Measurements from ENCODE around the gene NT5DC2. TPM values are rescaled to one million over a fixed set of nuclear protein-coding genes. Genes with fewer than 3 reads are reported as not detected.
A peak's percentile ranks its signal among the peaks of the same experiment; 100 is the strongest.

The NT5DC2 gene
- total RNA-seq, 4 donors from 2014 or later: 51.8 to 68.7 (median 63.3) TPM

- Histone ChIP-seq H3K27ac (peak overlapping the region; percentile 74), H3K9me3 (no peaks in the 10 kb centered on the region), H3K36me3 (peaks cover 50% of the 10 kb centered on the region), H3K4me1 (peaks cover 26% of the 10 kb centered on the region), H3K4me3 (no peak overlapping the region), H3K27me3 (no peaks in the 10 kb centered on the region)
- TF ChIP-seq, protein P1, sequence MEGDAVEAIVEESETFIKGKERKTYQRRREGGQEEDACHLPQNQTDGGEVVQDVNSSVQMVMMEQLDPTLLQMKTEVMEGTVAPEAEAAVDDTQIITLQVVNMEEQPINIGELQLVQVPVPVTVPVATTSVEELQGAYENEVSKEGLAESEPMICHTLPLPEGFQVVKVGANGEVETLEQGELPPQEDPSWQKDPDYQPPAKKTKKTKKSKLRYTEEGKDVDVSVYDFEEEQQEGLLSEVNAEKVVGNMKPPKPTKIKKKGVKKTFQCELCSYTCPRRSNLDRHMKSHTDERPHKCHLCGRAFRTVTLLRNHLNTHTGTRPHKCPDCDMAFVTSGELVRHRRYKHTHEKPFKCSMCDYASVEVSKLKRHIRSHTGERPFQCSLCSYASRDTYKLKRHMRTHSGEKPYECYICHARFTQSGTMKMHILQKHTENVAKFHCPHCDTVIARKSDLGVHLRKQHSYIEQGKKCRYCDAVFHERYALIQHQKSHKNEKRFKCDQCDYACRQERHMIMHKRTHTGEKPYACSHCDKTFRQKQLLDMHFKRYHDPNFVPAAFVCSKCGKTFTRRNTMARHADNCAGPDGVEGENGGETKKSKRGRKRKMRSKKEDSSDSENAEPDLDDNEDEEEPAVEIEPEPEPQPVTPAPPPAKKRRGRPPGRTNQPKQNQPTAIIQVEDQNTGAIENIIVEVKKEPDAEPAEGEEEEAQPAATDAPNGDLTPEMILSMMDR (IDR thresholded peaks at IDR 0.05): no peak
- TF ChIP-seq POLR2AphosphoS5 (IDR thresholded peaks at IDR 0.05) (no peak), EP300 (IDR thresholded peaks at IDR 0.05) (no peak), POLR2A (IDR thresholded peaks at IDR 0.05) (no peak)
- 89% methylated on average over 18 of the region's 18 CpGs for WGBS
- DNase-seq (ENCODE audit: low spot score in 2 of 2): peak in 1 of 2 donors; percentile 62
These were observed 9.4 kb downstream of the NT5DC2 start for GRCh38 chr3:52524258-52524751.

DNA sequence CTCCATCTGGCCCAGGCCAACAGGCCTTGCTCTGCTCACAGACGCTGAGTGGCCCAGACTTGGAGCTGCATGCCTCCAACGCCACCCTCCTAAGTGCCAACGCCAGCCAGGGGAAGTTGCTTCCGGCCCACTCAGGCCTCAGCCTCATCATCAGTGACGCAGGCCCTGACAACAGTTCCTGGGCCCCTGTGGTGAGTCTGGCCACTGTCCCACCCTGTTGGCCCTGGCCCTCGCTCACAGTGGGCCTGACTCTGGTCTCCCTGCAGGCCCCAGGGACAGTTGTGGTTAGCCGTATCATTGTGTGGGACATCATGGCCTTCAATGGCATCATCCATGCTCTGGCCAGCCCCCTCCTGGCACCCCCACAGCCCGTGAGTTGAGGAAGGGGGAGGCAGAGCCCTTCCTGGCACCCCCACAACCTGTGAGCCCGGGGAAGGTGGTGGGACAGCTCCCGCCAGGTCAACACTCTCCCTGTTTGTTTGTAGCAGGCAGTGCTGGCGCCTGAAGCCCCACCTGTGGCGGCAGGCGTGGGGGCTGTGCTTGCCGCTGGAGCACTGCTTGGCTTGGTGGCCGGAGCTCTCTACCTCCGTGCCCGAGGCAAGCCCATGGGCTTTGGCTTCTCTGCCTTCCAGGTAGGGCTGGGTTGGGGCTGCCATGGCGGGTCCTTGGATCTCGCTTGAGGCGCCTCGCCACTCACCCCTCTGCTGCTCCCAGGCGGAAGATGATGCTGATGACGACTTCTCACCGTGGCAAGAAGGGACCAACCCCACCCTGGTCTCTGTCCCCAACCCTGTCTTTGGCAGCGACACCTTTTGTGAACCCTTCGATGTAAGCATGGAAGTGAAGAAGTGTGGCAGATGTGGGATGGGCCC, 10.0 kb downstream of the NT5DC2 start:
- 96% methylated on average over 13 of the region's 26 CpGs for WGBS
- peak in 1 of 2 donors; percentile 61 for DNase-seq (ENCODE audit: low spot score in 2 of 2)
- TF ChIP-seq, protein P1 (IDR thresholded peaks at IDR 0.05): no peak
- TF ChIP-seq POLR2AphosphoS5 (IDR thresholded peaks at IDR 0.05) (no peak), EP300 (IDR thresholded peaks at IDR 0.05) (no peak), POLR2A (IDR thresholded peaks at IDR 0.05) (no peak)
- Histone ChIP-seq H3K36me3 (peaks cover 48% of the 10 kb centered on the region), H3K27ac (peak overlapping the region; percentile 74), H3K27me3 (no peaks in the 10 kb centered on the region), H3K4me3 (no peak overlapping the region), H3K4me1 (peaks cover 32% of the 10 kb centered on the region), H3K9me3 (no peaks in the 10 kb centered on the region)

GRCh38 chr3:52522651-52523251, 10.9 kb downstream of the NT5DC2 start:
- no peaks in the 10 kb centered on the region for H3K9me3 ChIP-seq
- H3K27me3 ChIP-seq: no peaks in the 10 kb centered on the region
- no peak overlapping the region for H3K4me3 ChIP-seq
- no peak overlapping the region for H3K27ac ChIP-seq
- 76% methylated on average over 8 of the region's 14 CpGs for WGBS
- peaks cover 40% of the 10 kb centered on the region for H3K36me3 ChIP-seq
- peak in 1 of 2 donors; percentile 62 for DNase-seq (ENCODE audit: low spot score in 2 of 2)
- TF ChIP-seq POLR2AphosphoS5 (IDR thresholded peaks at IDR 0.05) (no peak), EP300 (IDR thresholded peaks at IDR 0.05) (no peak), POLR2A (IDR thresholded peaks at IDR 0.05) (no peak)
- TF ChIP-seq, protein P1 (IDR thresholded peaks at IDR 0.05): no peak
- H3K4me1 ChIP-seq: peaks cover 36% of the 10 kb centered on the region

DNA sequence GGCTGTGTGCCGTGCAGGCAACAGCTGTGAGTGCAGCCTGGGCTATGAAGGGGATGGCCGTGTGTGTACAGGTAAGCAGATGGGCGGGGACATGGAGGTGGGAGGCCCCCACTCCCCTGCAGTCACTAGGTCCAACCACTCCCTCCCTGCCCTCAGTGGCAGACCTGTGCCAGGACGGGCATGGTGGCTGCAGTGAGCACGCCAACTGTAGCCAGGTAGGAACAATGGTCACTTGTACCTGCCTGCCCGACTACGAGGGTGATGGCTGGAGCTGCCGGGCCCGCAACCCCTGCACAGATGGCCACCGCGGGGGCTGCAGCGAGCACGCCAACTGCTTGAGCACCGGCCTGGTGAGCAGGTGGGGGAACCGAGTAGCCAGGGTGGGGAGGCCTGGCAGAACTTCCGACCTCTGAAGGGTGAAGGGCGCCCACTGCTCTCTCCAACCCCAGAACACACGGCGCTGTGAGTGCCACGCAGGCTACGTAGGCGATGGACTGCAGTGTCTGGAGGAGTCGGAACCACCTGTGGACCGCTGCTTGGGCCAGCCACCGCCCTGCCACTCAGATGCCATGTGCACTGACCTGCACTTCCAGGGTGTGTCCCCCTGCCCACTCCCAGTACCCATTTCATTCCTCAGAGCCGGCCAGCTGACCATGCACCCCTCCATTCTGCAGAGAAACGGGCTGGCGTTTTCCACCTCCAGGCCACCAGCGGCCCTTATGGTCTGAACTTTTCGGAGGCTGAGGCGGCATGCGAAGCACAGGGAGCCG, 11.6 kb downstream of the NT5DC2 start:
- Histone ChIP-seq H3K4me3 (no peak overlapping the region), H3K9me3 (no peaks in the 10 kb centered on the region), H3K27me3 (no peaks in the 10 kb centered on the region), H3K4me1 (peaks cover 35% of the 10 kb centered on the region), H3K27ac (no peak overlapping the region), H3K36me3 (peaks cover 33% of the 10 kb centered on the region)
- WGBS: 81% methylated on average over 19 of the region's 33 CpGs
- DNase-seq (ENCODE audit: low spot score in 2 of 2): peak in 1 of 2 donors; percentile 53
- no peak for TF ChIP-seq POLR2AphosphoS5 (IDR thresholded peaks at IDR 0.05)
- TF ChIP-seq, protein P1 (IDR thresholded peaks at IDR 0.05): no peak
- TF ChIP-seq EP300 (IDR thresholded peaks at IDR 0.05): no peak
- no peak for TF ChIP-seq POLR2A (IDR thresholded peaks at IDR 0.05)

Data from suprapubic skin (tissue), 4 donors.